Measurements from ENCODE around the gene NAALADL1. TPM values are rescaled to one million over a fixed set of nuclear protein-coding genes. Genes with fewer than 3 reads are reported as not detected.

The NAALADL1 gene
- total RNA-seq, 4 donors from 2014 or later = 5.6 to 21.5 (median 6.8) TPM

GRCh38 chr11:65083134-65083833 lies 24.9 kb upstream of the NAALADL1 start:
- Histone ChIP-seq H3K27ac (peak overlapping the region in 1 of 3 donors; percentile 87), H3K4me1 (peaks cover 8 to 17% of the 10 kb centered on the region in 2 donors), H3K27me3 (no peaks in the 10 kb centered on the region), H3K36me3 (peaks cover 7 to 22% of the 10 kb centered on the region in 2 donors), H3K9me3 (no peaks in the 10 kb centered on the region), H3K4me3 (replicated peaks in 1 of 3) (peak overlapping the region in 2 of 3 donors; percentile 56 to 82)
- intact Hi-C loops (cut with DNase I) = no loop called here
- DNase-seq = no peak
- TF ChIP-seq POLR2A (IDR thresholded peaks at IDR 0.05) (no peak), CTCF (IDR thresholded peaks at IDR 0.05) (no peak)
- 2 to 3% methylated on average over 12 of the region's 13 CpGs for WGBS, 2 donors

GRCh38 chr11:65078786-65079342 lies 20.5 kb upstream of the NAALADL1 start:
- no peak overlapping the region for H3K27ac ChIP-seq
- DNase-seq = no peak
- no peaks in the 10 kb centered on the region for H3K9me3 ChIP-seq
- no peak overlapping the region for H3K4me3 ChIP-seq (replicated peaks in 1 of 3)
- intact Hi-C loops (cut with DNase I) = no loop called here
- TF ChIP-seq CTCF (IDR thresholded peaks at IDR 0.05) = no peak
- TF ChIP-seq POLR2A (IDR thresholded peaks at IDR 0.05) = no peak
- peaks cover 0 to 5% of the 10 kb centered on the region in 2 donors for H3K4me1 ChIP-seq
- 92 to 98% methylated on average over 8 to 9 of the region's 9 CpGs for WGBS, 2 donors
- H3K36me3 ChIP-seq = no peaks in the 10 kb centered on the region
- no peaks in the 10 kb centered on the region for H3K27me3 ChIP-seq

GRCh38 chr11:65078151-65078550 lies 19.8 kb upstream of the NAALADL1 start:
- intact Hi-C loops (cut with DNase I) = no loop called here
- 68 to 73% methylated on average over 3 of the region's 3 CpGs for WGBS, 2 donors
- TF ChIP-seq POLR2A (IDR thresholded peaks at IDR 0.05) = no peak
- peak in 5 of 6 experiments; percentile 26 to 54 (median 45) for TF ChIP-seq CTCF (IDR thresholded peaks at IDR 0.05)
- no peak overlapping the region for H3K4me3 ChIP-seq (replicated peaks in 1 of 3)
- H3K27me3 ChIP-seq = no peaks in the 10 kb centered on the region
- no peaks in the 10 kb centered on the region for H3K9me3 ChIP-seq
- DNase-seq = peak; percentile 47 to 50
- no peak overlapping the region for H3K27ac ChIP-seq
- no peaks in the 10 kb centered on the region for H3K36me3 ChIP-seq
- H3K4me1 ChIP-seq = no peaks in the 10 kb centered on the region

GRCh38 chr11:65077451-65077850 lies 19.1 kb upstream of the NAALADL1 start:
- H3K9me3 ChIP-seq = no peaks in the 10 kb centered on the region
- no peaks in the 10 kb centered on the region for H3K27me3 ChIP-seq
- no peak for TF ChIP-seq CTCF (IDR thresholded peaks at IDR 0.05)
- no peak for TF ChIP-seq POLR2A (IDR thresholded peaks at IDR 0.05)
- H3K27ac ChIP-seq = no peak overlapping the region
- no peaks in the 10 kb centered on the region for H3K4me1 ChIP-seq
- intact Hi-C loops (cut with DNase I) = no loop called here
- no peaks in the 10 kb centered on the region for H3K36me3 ChIP-seq
- 71 to 81% methylated on average over 4 of the region's 4 CpGs for WGBS, 2 donors
- no peak overlapping the region for H3K4me3 ChIP-seq (replicated peaks in 1 of 3)
- no peak for DNase-seq

GRCh38 chr11:65072631-65072966 lies 14.2 kb upstream of the NAALADL1 start:
- H3K36me3 ChIP-seq = no peaks in the 10 kb centered on the region
- H3K4me1 ChIP-seq = no peaks in the 10 kb centered on the region
- no peak for DNase-seq
- 52 to 77% methylated on average over 1 of the region's 1 CpG for WGBS, 2 donors
- intact Hi-C loops (cut with DNase I) = no loop called here
- H3K9me3 ChIP-seq = no peaks in the 10 kb centered on the region
- no peak for TF ChIP-seq POLR2A (IDR thresholded peaks at IDR 0.05)
- TF ChIP-seq CTCF (IDR thresholded peaks at IDR 0.05) = no peak
- no peak overlapping the region for H3K27ac ChIP-seq
- H3K27me3 ChIP-seq = no peaks in the 10 kb centered on the region
- H3K4me3 ChIP-seq (replicated peaks in 1 of 3) = no peak overlapping the region
